Measurements from ENCODE around the gene CSGALNACT2.

- TF ChIP-seq EZH2 (IDR thresholded peaks at IDR 0.05; ENCODE audit: borderline replicate concordance, insufficient read depth, low read depth, low read length, poor library complexity, severe bottlenecking), result no peak
- no peak for TF ChIP-seq CTCF (IDR thresholded peaks at IDR 0.05)
Measured at GRCh38 chr10:43089519-43089918, 48.7 kb upstream of the CSGALNACT2 start.

Measured in B cell (primary cell).